GM21381 (cell line): ENCODE data around the gene TBX18.

Experiments used
- ATAC-seq: cut with Tn5 transposase; IDR thresholded peaks from one replicate; pipeline ENCODE4 v1.9.1; 2021; ENCODE audit warnings: mild to moderate bottlenecking, moderate library complexity; ENCODE audit not compliant: unreplicated experiment

Gene TBX18

GRCh38 chr6:84749181-84749580 lies 15.2 kb downstream of the TBX18 start:
- no peak for ATAC-seq

- no peak for ATAC-seq
Observed at GRCh38 chr6:84748376-84748775, 16.0 kb downstream of the TBX18 start.

DNA sequence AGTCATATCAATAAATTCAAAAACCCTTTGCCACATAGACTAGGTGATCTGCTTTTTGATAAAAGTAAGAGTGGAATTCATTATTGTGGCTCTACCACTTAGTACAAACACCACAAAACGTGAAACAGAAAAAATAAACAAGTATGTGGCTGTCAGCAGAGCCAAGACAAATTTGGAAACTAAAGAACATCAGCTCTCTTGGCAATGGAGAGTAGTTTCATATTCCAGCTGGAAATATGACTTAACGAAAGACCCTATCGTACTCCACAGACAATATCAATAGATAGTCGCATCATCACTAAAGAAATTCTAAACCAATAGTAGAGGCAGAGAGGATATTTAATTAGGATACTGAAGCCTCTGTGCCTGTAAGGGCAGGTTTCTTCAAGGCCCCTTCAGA lies 20.8 kb downstream of the TBX18 start:
- ATAC-seq = no peak

- no peak for ATAC-seq
Observed at GRCh38 chr6:84740385-84740784, 24.0 kb downstream of the TBX18 start.

GRCh38 chr6:84739866-84740208 lies 24.6 kb downstream of the TBX18 start:
- ATAC-seq = no peak

DNA sequence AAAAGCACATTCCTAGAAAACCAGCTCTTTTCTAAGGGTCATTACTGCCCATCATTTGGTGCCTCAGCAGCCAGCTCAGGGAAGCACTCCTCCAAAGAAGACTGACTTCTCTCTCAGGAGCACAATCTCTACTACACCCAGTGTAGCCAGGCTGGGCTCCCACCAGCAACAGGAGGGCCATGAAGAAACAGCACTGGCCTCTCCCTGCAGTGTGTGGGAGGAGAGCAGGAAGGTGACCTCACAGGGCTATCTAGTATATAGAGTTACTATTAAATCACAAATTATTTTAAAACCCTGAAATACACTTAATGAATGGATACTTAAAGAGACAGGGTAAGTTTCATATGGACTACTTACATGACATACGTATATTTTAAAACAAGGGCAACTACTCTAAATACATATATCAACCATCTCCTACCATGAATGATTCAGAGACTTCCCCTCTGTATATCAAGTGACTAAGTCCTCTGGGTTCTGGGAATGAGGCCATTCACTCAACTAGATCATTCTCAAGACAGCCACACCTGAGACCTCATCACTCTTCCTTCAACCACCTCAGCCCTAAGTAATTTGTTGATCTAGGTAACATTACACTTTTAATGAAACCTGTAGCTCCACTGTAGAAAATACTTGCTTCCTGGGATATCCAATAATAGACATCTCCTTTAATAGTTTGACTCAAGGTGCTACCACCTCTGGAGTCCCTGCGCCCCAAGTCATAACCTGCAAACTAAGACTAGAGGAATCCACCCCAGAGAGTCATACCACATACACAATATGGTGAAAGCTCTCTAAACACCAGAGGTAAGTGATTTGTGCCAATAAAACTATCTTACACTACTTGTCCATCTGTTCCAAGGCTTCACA lies 25.2 kb downstream of the TBX18 start:
- no peak for ATAC-seq

DNA sequence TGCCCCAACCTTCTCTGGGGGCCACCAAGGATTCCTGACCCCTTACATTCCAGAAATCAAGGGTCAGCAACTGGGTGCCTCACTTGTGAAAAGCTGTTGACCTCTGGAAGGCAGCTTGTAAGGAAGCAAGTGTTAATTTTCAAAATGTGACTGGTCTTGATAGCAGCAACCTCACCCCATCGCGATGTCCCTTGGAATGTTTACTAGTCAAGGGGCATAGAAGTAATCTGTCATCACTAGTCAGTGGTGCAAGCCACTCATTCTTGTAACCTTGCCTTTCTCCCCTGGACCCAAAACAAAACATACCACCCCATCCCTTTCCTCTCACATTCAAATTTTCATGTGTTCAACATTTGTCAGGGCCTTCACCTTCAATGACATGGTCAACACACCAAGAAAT lies 30.5 kb downstream of the TBX18 start:
- no peak for ATAC-seq

DNA sequence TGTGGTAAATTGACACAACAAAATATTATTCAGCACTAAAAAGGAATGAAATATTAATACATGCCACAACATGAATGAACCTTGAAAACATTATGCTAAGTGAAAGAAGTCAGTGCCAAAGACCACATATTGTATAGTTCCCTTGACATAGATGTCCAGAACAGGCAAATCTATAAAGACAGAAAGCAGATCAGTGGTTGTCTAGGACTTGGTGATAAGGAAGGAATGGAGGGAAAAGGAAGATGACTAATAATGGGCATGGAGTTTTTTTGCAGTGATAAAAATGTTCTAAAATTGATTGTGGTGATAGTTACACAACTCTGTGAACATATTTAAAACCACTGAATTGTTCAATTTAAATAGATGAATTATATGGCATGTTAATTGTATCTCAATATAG lies 32.5 kb downstream of the TBX18 start:
- ATAC-seq = no peak

DNA sequence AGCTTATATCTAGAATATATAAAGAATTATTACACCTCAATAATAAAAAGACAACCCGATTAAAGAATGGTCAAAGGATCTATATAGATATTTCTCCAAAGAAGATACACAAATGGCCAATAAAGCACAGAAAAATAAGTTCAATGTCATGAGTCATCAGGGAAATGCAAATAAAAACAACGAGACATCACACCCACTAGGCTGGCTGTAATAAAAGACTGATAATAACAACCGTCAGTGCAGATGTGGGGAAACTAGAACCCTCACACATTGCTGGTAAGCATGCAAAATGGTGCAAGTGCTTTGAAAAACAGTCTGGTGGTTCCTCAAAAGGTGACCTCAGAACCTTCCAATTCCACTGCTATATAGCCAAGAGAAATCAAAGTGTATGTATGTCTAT lies 33.0 kb downstream of the TBX18 start:
- ATAC-seq = no peak

DNA sequence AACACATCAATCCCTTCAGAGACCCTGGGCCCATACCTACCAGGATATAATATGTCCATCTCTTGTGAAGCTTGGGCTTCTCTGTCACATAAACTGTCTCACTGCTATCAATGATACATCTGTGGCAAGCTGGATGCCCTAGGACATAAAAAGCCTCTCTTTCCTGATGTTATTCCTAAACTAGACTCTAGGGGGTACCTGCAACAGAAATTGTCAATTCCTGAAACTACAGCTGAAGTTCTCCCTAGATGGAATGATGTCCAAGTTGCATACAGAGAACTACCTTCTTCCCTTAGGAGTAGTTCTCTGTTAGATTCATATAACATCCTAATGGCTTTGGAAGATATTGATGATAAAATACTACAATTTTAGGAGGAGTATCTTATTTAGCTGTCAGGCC lies 35.8 kb downstream of the TBX18 start:
- ATAC-seq = no peak

- ATAC-seq = no peak
Observed at GRCh38 chr6:84719152-84719551, 45.2 kb downstream of the TBX18 start.

DNA sequence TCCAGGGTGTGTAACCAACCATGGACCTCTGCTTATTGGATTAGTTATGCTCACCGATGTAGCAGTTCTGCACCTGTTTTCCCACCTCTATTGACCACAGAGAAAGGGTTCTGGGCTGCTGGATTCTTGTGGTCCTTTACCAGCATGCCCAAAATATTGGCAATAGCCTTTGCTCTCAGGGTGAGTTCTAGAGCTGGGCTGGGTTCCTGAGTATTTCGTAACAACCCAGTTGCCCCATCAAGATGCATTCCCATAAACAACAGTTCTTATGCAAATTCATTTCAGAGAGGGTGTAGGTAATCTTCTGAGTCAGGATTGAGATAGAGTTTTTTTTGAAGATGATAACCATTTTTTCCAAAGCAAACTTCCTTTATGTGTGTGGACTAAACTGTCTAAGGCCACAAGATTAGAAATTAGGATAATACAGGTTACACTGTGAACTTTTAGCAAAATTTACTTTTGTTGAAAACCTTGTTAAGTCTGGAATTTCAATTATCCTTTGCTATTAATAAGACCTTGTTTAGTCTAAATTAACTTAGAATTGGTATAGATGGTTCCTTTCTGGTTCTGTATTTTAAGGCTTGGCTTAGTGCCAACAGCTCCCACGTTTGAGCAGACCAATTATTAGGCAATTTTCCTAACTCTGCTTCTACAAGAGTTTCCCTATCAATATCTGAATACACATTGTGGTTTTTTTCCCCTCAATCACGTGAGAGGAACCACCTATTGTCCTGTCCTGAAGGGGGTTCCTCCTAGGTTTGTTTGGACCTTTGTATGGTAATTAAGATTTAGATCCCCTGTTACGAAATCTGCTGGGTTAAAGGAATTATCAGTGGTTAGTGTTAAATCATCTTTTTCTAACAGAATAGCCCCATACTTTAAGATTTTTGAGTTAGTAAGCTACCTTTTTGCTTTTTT lies 46.1 kb downstream of the TBX18 start:
- ATAC-seq = no peak

GRCh38 chr6:84709121-84709520 lies 55.3 kb downstream of the TBX18 start:
- no peak for ATAC-seq

GRCh38 chr6:84707171-84707570 lies 57.2 kb downstream of the TBX18 start:
- no peak for ATAC-seq

GRCh38 chr6:84696166-84696565 lies 68.2 kb downstream of the TBX18 start:
- no peak for ATAC-seq

DNA sequence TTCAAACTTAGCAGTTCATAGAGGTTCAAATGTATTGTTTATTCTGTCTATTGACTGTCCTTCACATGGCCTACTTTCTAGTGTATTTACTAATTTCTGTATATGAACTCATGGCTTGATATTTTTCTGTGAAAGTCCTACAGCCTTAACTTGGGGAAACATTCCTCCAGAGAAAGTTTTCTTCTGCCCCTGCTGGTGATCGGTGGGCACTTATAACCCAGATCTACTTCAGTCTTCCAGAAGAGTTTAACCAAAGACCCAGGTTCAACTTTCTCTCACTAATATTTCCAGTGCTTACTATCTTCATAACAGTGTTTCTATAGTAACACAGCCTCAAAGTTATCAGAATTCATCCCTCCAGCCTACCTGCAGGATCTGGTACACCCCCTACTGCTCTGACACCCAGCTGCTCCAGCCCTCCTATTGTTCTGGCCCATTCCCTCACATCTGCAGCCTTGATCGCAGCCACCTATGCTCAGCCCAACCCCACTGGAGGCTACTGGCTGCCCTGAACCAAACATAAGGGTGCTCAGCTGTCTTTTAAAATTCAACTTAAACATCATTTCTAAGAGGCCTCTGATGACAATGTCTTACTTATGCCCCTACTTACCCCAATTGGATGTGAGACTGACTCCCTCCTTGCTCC lies 72.3 kb downstream of the TBX18 start:
- no peak for ATAC-seq

DNA sequence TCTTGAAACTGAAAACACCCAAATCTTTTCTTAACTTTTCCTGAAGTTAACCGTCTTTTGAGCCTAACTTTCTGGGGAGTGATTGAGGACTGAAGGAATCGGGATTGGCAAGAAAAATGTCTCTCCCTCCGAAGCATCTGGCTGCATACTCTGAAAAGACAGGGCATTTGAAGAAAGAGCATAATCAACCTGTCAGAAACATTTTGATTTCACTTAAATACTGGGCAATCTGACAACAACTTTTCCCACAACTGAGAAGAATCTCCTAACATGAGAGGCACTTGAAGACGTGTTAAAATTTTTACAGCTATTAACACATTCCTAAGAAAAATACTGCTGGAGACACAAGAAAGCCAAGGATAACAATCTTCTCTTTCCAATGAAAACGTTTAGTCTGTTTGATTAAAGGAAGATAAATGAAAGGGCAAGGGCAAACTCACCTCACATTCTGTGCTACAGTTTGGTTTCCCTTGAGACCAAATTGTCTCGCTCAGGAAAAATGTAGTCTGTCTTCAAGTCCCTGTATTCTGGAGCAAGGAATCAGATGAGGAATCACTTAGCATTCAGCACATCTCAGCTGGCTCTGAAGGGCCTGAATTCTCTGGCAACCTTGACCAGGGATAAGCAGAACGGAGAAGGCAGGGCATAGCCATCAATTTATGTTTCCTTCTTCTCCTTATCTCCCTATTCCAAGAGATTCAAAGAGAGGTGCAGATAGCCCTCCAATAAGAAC lies 76.1 kb downstream of the TBX18 start:
- ATAC-seq = no peak

GRCh38 chr6:84687431-84687830 lies 77.0 kb downstream of the TBX18 start:
- no peak for ATAC-seq

GRCh38 chr6:84685983-84686584 lies 78.3 kb downstream of the TBX18 start:
- ATAC-seq = peak; percentile 55

GRCh38 chr6:84681693-84682326 lies 82.6 kb downstream of the TBX18 start:
- no peak for ATAC-seq
